HG03103 (cell line): ENCODE measurements around the gene RAVER2.
"Not testable (repeated sequence)": the region's sequence is repeated elsewhere in the genome, so short reads cannot be mapped to it uniquely, and the experiment has no call there.

Experiments used
- ATAC-seq: cut with Tn5 transposase; IDR thresholded peaks from one replicate; pipeline ENCODE4 v1.9.1; 2021; ENCODE audit warnings: low read depth; ENCODE audit not compliant: unreplicated experiment

Gene RAVER2

GRCh38 chr1:64748222-64748621 lies 3.3 kb downstream of the RAVER2 start:
- no peak for ATAC-seq

- ATAC-seq = no peak
Measured at GRCh38 chr1:64748706-64749105, 3.8 kb downstream of the RAVER2 start.

DNA sequence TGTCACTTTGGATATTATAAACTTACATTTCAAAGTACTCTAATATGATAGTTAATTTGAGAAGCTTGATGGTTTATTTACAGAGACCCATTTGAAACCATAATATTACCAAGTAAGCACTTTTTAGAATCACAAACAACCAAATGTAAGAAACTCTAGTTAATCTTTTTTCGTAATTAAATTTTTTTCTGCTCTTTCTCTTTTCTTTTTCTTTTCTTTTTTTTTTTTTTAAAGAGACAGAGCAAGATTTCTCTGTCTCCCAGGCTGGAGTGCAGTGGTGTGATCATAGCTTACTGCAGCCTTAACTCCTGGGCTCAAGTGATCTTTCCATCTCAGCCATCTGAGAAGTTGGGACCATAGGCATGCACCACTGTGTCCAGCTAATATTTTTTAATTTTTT lies 5.2 kb downstream of the RAVER2 start:
- ATAC-seq = no peak

DNA sequence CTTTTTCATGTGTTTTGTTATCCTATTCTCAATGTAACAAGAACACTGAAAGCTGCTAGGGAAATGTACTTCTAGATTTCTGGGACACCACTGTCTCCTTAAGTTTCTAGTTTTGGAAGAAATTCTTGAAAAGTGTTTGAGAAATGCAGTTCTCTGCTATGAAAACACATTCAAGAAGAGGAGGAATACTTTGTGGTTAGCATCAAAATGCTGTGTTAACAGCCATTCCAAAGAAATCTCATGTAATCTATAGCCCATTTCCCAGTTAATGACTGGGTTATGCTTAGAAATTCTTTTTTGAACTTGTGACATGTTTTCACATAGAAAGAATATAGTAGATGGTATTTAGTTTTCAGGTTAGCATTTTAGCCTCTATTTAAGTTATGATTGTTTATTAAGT lies 6.0 kb downstream of the RAVER2 start:
- no peak for ATAC-seq

GRCh38 chr1:64754173-64754572 lies 9.3 kb downstream of the RAVER2 start:
- ATAC-seq = no peak

DNA sequence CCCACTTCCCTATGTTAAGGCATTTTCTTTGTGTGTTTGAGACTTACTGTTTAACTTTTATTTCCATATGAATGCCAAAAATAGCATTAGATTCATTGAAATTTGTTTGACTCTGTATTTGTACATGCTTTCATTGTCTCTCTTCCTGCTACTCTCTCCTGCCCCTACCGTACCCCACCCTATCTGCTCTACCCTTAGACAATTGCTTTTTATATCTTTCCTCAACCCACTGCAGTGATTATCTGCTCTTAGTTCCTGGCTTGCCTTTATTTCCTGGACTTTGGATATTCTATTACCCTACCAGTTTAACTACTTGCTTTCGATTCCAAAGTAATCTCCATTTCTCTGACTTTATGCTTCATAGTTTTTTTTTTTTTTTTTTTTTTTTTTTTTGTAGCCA lies 10.5 kb downstream of the RAVER2 start:
- no peak for ATAC-seq

DNA sequence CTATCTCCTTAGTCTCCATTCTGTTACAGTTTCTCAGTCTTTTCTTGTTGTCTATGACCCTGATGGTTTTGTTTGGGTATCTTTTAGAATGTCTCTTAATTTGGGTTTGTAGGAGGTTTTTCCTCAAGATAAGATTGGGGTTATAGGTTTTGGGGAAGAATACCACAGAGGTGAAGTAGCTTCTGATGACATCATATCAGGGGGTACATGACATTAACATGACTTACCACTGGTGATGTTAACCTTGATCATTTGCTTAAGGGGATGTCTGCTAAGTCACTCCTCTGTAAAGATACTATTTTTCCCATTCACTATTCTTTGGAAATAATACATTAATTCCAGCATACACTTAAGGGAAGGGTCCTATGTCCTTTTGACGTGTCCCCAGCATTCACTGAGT lies 11.9 kb downstream of the RAVER2 start:
- ATAC-seq = no peak

GRCh38 chr1:64757213-64757612 lies 12.3 kb downstream of the RAVER2 start:
- no peak for ATAC-seq

GRCh38 chr1:64758233-64758632 lies 13.4 kb downstream of the RAVER2 start:
- ATAC-seq = no peak

- ATAC-seq = no peak
Measured at GRCh38 chr1:64759968-64760367, 15.1 kb downstream of the RAVER2 start.

- ATAC-seq = no peak
Measured at GRCh38 chr1:64765012-64765411, 20.1 kb downstream of the RAVER2 start.

- no peak for ATAC-seq
Measured at GRCh38 chr1:64765826-64766225, 21.0 kb downstream of the RAVER2 start.

GRCh38 chr1:64766429-64766828 lies 21.6 kb downstream of the RAVER2 start:
- ATAC-seq = no peak

GRCh38 chr1:64769482-64769881 lies 24.6 kb downstream of the RAVER2 start:
- no peak for ATAC-seq

DNA sequence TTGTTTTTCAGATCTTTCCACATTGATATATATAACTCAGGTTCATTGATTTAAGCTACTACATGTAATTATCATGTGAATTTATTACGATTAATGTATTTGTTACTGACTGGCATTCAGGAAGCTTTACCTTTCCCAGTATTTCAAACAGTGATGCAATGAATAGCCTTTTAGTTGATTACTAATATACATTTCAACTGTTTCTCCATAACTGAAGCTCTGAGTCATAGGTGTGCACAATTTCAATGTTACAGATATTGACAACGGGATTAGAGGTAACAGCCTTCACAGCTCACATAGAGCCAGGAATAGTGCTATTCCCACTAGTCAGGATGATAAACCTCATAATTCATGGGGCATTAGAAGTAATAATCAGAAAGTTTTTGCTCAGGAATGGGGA lies 25.1 kb downstream of the RAVER2 start:
- no peak for ATAC-seq

- not testable (repeated sequence) for ATAC-seq
Measured at GRCh38 chr1:64773306-64773705, 28.4 kb downstream of the RAVER2 start.

DNA sequence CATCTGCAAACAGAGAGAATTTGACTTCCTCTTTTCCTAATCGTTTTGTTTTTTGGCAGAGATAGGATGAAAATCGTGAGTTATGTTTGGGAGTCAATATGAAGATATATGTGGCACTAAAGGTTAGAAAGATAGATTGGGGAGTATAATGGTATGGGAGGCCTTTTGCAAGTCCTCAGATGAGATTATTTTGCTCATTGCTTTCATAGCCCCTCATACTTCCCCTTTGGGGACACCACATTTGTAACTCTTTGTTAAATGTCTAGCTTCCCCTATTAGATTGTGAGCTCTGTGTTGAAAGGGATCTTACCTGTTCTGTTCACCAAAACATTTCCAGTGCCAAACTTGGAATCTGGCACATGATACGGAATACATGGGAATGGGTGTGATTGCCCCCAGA lies 30.2 kb downstream of the RAVER2 start:
- no peak for ATAC-seq

DNA sequence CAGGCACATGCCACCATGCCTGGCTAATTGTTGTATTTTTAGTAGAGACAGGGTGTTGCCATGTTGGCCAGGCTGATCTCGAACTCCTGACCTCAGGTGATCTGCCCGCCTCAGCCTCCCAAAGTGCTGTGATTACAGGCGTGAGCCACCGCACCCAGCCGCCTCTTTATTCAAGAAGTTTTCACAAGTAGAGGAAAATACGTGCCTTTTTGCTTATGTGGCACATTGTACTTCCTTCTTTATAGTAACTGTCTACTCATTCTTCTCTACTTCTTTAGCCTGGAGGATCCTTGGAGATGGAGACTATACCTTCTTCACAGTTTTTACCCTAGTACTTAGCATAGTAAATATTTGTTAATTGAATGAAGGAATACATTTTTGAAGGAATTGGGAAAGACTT lies 37.2 kb downstream of the RAVER2 start:
- not testable (repeated sequence) for ATAC-seq

GRCh38 chr1:64782848-64783247 lies 38.0 kb downstream of the RAVER2 start:
- ATAC-seq = not testable (repeated sequence)

- no peak for ATAC-seq
Measured at GRCh38 chr1:64790832-64791487, 46.1 kb downstream of the RAVER2 start.

- no peak for ATAC-seq
Measured at GRCh38 chr1:64798872-64799271, 54.0 kb downstream of the RAVER2 start.

GRCh38 chr1:64801851-64802523 lies 57.1 kb downstream of the RAVER2 start:
- ATAC-seq = no peak
